K562 (cell line): ENCODE measurements around the gene MERTK. TPM values are rescaled to one million over a fixed set of nuclear protein-coding genes. Genes with fewer than 3 reads are reported as not detected.

Source experiments
- ATAC-seq: fragments of 200-7000 bp; cut with Tn5 transposase; 3 replicates; pipeline ENCODE4 v1.9.1; 2020; ENCODE audit warnings: moderate library complexity
- BruUV-seq: library from RNA; stranded (reverse); fragments of 400-500 nt; replicated peaks from 2 replicates; lab custom pipeline; 2021; lab: Mats Ljungman, UMichigan
- CTCF ChIA-PET: fragments of 300-600 bp; formaldehyde crosslinking; extraction: SDS; loops from one replicate; lab custom pipeline; 2021; ENCODE audit warnings: low intra/inter-chr PET ratio; lab: Yijun Ruan, JAX
- POLR2A ChIA-PET: fragments of 300-600, 350-650 bp; sonication (Branson Sonifier 250); formaldehyde crosslinking; extraction: SDS; loops from one replicate; lab custom pipeline; 2021; ENCODE audit warnings: antibody characterized with exemption, inconsistent platforms; lab: Yijun Ruan, JAX
- DNase-seq, 4 experiments: peaks; one replicate each; pipeline versions ENCODE4 v3.0.0 to v3.0.0-alpha.2; 2011 to 2018; ENCODE audit warnings: low spot score in 3 of 4, mixed read lengths in 3 of 4; ENCODE audit errors: extremely low read depth in 1 of 4
- FAIRE-seq: peaks from 2 replicates; lab custom pipeline; 2011; peaks lifted over from hg19 to GRCh38; lab: Jason Lieb, UNC
- H2AFZ ChIP-seq: 2 replicates; pipeline ENCODE4 v1.6.0; 2011; ENCODE audit warnings: low read depth, low read length, control low read depth, inconsistent platforms
- H3K27ac ChIP-seq: fragments of 200-600 bp; 3 replicates; pipeline ENCODE4 v1.8.0; 2011; ENCODE audit warnings: low read depth, mild to moderate bottlenecking, control low read depth, inconsistent platforms, low read length, moderate library complexity, mixed read lengths; ENCODE audit errors: extremely low read depth
- H3K27me3 ChIP-seq, 2 experiments: fragments of 300-600 bp in 1 of 2; 2 replicates in 1 of 2; 3 replicates in 1 of 2; pipeline versions ENCODE4 v1.6.0 to v1.8.0; 2011; ENCODE audit warnings: inconsistent platforms in 2 of 2, low read length in 2 of 2, mild to moderate bottlenecking in 1 of 2, mixed read lengths in 1 of 2, moderate library complexity in 1 of 2; ENCODE audit not compliant: control insufficient read depth in 2 of 2, insufficient read depth in 2 of 2
- H3K36me3 ChIP-seq: fragments of 300-600 bp; 3 replicates; pipeline ENCODE4 v1.8.0; 2011; ENCODE audit warnings: mild to moderate bottlenecking, low read length, inconsistent platforms; ENCODE audit not compliant: control insufficient read depth, insufficient read depth
- H3K4me1 ChIP-seq, 2 experiments: fragments of 200-600 bp in 1 of 2; replicated peaks in 1 of 2; 2 replicates in 1 of 2; 3 replicates in 1 of 2; pipeline versions ENCODE4 v1.5.1 to v1.8.0; 2011; ENCODE audit warnings: inconsistent platforms in 2 of 2, low read length in 2 of 2, mild to moderate bottlenecking in 1 of 2, mixed read lengths in 1 of 2, moderate library complexity in 1 of 2; ENCODE audit not compliant: control insufficient read depth in 2 of 2, insufficient read depth in 2 of 2
- H3K4me2 ChIP-seq: 2 replicates; pipeline ENCODE4 v1.6.1; 2011; ENCODE audit warnings: low read length, control low read depth, inconsistent platforms, mixed read lengths; ENCODE audit not compliant: insufficient read depth
- H3K4me3 ChIP-seq: fragments of 200-600 bp; sonication (generic), shearing (Covaris generic); 2 replicates; pipeline ENCODE4 v1.5.1; 2016; ENCODE audit warnings: control low read depth, inconsistent platforms
- H3K79me2 ChIP-seq: fragments of 200-600 bp; 3 replicates; pipeline ENCODE4 v1.8.0; 2011; ENCODE audit warnings: low read length, inconsistent platforms; ENCODE audit not compliant: control insufficient read depth, insufficient read depth
- H3K9ac ChIP-seq, 2 experiments: 2 replicates each; pipeline versions ENCODE4 v1.6.0 to v1.6.1; 2011; ENCODE audit warnings: low read depth in 2 of 2, low read length in 2 of 2, control low read depth in 1 of 2, inconsistent platforms in 1 of 2, mild to moderate bottlenecking in 1 of 2, mixed read lengths in 1 of 2; ENCODE audit not compliant: insufficient read depth in 1 of 2
- H3K9me1 ChIP-seq: one replicate; pipeline ENCODE4 v1.6.0; 2011; ENCODE audit warnings: inconsistent platforms, mild to moderate bottlenecking, low read length, moderate library complexity; ENCODE audit not compliant: control insufficient read depth, insufficient read depth
- H3K9me3 ChIP-seq: replicated peaks from 2 replicates; pipeline ENCODE4 v1.5.1; 2011; ENCODE audit warnings: low read depth, low read length, inconsistent platforms; ENCODE audit not compliant: control insufficient read depth, insufficient read depth
- H4K20me1 ChIP-seq: replicated peaks from 2 replicates; pipeline ENCODE4 v1.6.1; 2011; ENCODE audit warnings: low read length, inconsistent platforms, mixed read lengths; ENCODE audit not compliant: control insufficient read depth, insufficient read depth
- ASH1L ChIP-seq: fragments of 450-650 bp; IDR thresholded peaks from 2 replicates; pipeline ENCODE4 v1.6.1; 2018; ENCODE audit warnings: borderline replicate concordance, mild to moderate bottlenecking, low read depth; ENCODE audit not compliant: partially characterized antibody
- DIDO1 ChIP-seq: fragments of 450-650 bp; IDR thresholded peaks from 2 replicates; pipeline ENCODE4 v1.6.1; 2016; ENCODE audit warnings: low read depth, missing biosample characterization, missing genetic modification characterization
- DNMT1 ChIP-seq: fragments of 450-650 bp; IDR thresholded peaks from 2 replicates; pipeline ENCODE4 v1.6.1; 2016; ENCODE audit warnings: antibody characterized with exemption, mild to moderate bottlenecking
- RBM39 ChIP-seq: fragments of 200-400 bp; formaldehyde crosslinking; optimal IDR thresholded peaks from 2 replicates; pipeline ENCODE3; 2018; ENCODE audit warnings: low read depth, low read length
- SP2 ChIP-seq: IDR thresholded peaks from 2 replicates; pipeline ENCODE4 v1.6.1; 2011; ENCODE audit warnings: mild to moderate bottlenecking, low read depth, low read length, moderate library complexity; ENCODE audit not compliant: poor library complexity, severe bottlenecking; ENCODE audit errors: extremely low read depth
- SRSF3 ChIP-seq: fragments of 200-400 bp; formaldehyde crosslinking; IDR thresholded peaks from 2 replicates; pipeline ENCODE4 v1.6.1; 2016; ENCODE audit warnings: mild to moderate bottlenecking, low read length, moderate library complexity; ENCODE audit not compliant: insufficient read depth
- whole genome bisulfite sequencing: fragments of 100-300 bp; shearing (Covaris generic); methylation state at CpG from one replicate; pipeline ENCODE4 v1.1.6; 2016; ENCODE audit warnings: low coverage, mixed read lengths; ENCODE audit not compliant: insufficient coverage; ENCODE audit errors: missing lambda C conversion rate; 5-methylcytosine and 5-hydroxymethylcytosine counted together
- in situ Hi-C: fragments of 300-500 bp; cut with MboI; formaldehyde crosslinking; loops from 4 replicates; pipeline ENCODE4 v1.15.0; 2018; ENCODE audit warnings: inconsistent platforms, mixed read lengths
- intact Hi-C: fragments of 100-400 bp; cut with micrococcal nuclease; formaldehyde crosslinking; loops from 2 replicates; pipeline ENCODE4 v1.14.2; 2022
- polyA plus RNA-seq, 8 experiments: library from polyadenylated mRNA; depleted of rRNA in 4 of 8; stranded (reverse) in 5 of 8; unstranded in 3 of 8; fragments of >200 nt; fragmentation: Nextera tagmentation in 2 of 8; fragmentation: Illumina TruSeq in 1 of 8; extraction: Ambion mirVana in 2 of 8; extraction: Trizol in 1 of 8; gene quantifications; 2 replicates each; pipeline versions ENCODE4 v1.2.1 to v1.2.3, GENCODE V29; 2011 to 2014; ENCODE audit warnings: inconsistent platforms in 1 of 8, missing spikeins in 1 of 8
- total RNA-seq, 7 experiments: library from RNA; depleted of rRNA in 6 of 7; stranded (reverse); fragments of >200 nt in 6 of 7; fragmentation: Illumina TruSeq in 2 of 7; extraction: Trizol in 2 of 7; gene quantifications; 2 replicates each; pipeline versions ENCODE4 v1.2.1 to v1.2.3, GENCODE V29; 2011 to 2021; ENCODE audit warnings: low replicate concordance in 1 of 7
- TF ChIP-seq, protein P1 (sequence below): IDR thresholded peaks from 2 replicates; pipeline ENCODE4 v1.6.1; 2011; ENCODE audit warnings: borderline replicate concordance, low read depth, mild to moderate bottlenecking, moderate library complexity, low read length; ENCODE audit not compliant: insufficient read depth, poor library complexity, severe bottlenecking
- TF ChIP-seq, protein P2 (sequence below): sonication (generic); formaldehyde crosslinking; IDR thresholded peaks from 2 replicates; pipeline ENCODE4 v1.8.0; 2022; ENCODE audit warnings: mild to moderate bottlenecking, missing genetic modification reagents
- TF ChIP-seq, protein P3 (sequence below): IDR thresholded peaks from 2 replicates; pipeline ENCODE4 v1.6.1; 2016; ENCODE audit warnings: missing genetic modification characterization, missing compliant biosample characterization
- TF ChIP-seq, protein P4 (sequence below): fragments of 250-450 bp; sonication (Bioruptor Pico); IDR thresholded peaks from 2 replicates; pipeline ENCODE4 v1.4.0; 2020
- TF ChIP-seq, protein P5 (sequence below): fragments of 450-650 bp; formaldehyde crosslinking; IDR thresholded peaks from 2 replicates; pipeline ENCODE4 v1.4.0; 2020; ENCODE audit warnings: mild to moderate bottlenecking, moderate library complexity

Gene MERTK
- total and polyA plus RNA-seq, 9 of the 15 experiments (the other 6 are each of a cell fraction or from before 2014, with no cell fraction given), result 0.23 to 1.6 (median 0.74) TPM

DNA sequence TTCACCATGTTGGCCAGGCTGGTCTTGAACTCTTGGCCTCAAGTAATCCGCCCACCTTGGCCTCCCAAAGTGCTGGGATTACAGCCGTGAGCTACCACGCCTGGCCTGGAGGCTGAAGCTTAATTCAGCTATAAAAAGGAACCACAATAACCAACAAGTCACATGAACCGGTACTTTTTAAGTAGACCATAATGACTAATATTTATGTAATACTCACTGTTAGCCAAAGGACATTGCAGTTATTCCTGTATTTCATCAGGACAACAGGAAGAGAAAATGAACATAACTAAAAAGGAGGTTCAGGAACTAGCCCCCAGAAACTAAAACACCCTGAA lies 107.6 kb downstream of the MERTK start:
- no peak for FAIRE-seq
- BruUV-seq, result no TSS peak
- Histone ChIP-seq H3K27ac (no peak overlapping the region), H3K79me2 (no peaks in the 10 kb centered on the region), H2AFZ (no peak overlapping the region), H3K27me3 (no peaks in the 10 kb centered on the region; a peak in 1 of 5 replicates), H3K4me1 (peaks cover 3 to 8% of the 10 kb centered on the region in 2 experiments; a peak in 3 of 5 replicates), H3K9me1 (no peaks in the 10 kb centered on the region), H3K4me2 (no peak overlapping the region), H3K36me3 (no peaks in the 10 kb centered on the region), H4K20me1 (no peaks in the 10 kb centered on the region), H3K9ac (no peak overlapping the region), H3K9me3 (no peaks in the 10 kb centered on the region), H3K4me3 (no peak overlapping the region)
- in situ Hi-C loops (no loop called here), intact Hi-C loops (no loop called here)
- no peak for ATAC-seq
- POLR2A ChIA-PET, result no interaction called here
- CTCF ChIA-PET, result no interaction called here
- 52% methylated on average over 4 of the region's 4 CpGs for WGBS
- no peak for DNase-seq
- TF ChIP-seq, protein P1, sequence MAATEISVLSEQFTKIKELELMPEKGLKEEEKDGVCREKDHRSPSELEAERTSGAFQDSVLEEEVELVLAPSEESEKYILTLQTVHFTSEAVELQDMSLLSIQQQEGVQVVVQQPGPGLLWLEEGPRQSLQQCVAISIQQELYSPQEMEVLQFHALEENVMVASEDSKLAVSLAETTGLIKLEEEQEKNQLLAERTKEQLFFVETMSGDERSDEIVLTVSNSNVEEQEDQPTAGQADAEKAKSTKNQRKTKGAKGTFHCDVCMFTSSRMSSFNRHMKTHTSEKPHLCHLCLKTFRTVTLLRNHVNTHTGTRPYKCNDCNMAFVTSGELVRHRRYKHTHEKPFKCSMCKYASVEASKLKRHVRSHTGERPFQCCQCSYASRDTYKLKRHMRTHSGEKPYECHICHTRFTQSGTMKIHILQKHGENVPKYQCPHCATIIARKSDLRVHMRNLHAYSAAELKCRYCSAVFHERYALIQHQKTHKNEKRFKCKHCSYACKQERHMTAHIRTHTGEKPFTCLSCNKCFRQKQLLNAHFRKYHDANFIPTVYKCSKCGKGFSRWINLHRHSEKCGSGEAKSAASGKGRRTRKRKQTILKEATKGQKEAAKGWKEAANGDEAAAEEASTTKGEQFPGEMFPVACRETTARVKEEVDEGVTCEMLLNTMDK, result no peak
- TF ChIP-seq, protein P2, sequence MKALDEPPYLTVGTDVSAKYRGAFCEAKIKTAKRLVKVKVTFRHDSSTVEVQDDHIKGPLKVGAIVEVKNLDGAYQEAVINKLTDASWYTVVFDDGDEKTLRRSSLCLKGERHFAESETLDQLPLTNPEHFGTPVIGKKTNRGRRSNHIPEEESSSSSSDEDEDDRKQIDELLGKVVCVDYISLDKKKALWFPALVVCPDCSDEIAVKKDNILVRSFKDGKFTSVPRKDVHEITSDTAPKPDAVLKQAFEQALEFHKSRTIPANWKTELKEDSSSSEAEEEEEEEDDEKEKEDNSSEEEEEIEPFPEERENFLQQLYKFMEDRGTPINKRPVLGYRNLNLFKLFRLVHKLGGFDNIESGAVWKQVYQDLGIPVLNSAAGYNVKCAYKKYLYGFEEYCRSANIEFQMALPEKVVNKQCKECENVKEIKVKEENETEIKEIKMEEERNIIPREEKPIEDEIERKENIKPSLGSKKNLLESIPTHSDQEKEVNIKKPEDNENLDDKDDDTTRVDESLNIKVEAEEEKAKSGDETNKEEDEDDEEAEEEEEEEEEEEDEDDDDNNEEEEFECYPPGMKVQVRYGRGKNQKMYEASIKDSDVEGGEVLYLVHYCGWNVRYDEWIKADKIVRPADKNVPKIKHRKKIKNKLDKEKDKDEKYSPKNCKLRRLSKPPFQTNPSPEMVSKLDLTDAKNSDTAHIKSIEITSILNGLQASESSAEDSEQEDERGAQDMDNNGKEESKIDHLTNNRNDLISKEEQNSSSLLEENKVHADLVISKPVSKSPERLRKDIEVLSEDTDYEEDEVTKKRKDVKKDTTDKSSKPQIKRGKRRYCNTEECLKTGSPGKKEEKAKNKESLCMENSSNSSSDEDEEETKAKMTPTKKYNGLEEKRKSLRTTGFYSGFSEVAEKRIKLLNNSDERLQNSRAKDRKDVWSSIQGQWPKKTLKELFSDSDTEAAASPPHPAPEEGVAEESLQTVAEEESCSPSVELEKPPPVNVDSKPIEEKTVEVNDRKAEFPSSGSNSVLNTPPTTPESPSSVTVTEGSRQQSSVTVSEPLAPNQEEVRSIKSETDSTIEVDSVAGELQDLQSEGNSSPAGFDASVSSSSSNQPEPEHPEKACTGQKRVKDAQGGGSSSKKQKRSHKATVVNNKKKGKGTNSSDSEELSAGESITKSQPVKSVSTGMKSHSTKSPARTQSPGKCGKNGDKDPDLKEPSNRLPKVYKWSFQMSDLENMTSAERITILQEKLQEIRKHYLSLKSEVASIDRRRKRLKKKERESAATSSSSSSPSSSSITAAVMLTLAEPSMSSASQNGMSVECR, result no peak
- TF ChIP-seq, protein P3, sequence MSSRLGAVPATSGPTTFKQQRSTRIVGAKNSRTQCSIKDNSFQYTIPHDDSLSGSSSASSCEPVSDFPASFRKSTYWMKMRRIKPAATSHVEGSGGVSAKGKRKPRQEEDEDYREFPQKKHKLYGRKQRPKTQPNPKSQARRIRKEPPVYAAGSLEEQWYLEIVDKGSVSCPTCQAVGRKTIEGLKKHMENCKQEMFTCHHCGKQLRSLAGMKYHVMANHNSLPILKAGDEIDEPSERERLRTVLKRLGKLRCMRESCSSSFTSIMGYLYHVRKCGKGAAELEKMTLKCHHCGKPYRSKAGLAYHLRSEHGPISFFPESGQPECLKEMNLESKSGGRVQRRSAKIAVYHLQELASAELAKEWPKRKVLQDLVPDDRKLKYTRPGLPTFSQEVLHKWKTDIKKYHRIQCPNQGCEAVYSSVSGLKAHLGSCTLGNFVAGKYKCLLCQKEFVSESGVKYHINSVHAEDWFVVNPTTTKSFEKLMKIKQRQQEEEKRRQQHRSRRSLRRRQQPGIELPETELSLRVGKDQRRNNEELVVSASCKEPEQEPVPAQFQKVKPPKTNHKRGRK (tag), result no peak
- TF ChIP-seq ASH1L (no peak), DNMT1 (no peak), RBM39 (no peak), DIDO1 (tag) (no peak), SRSF3 (no peak), SP2 (no peak)
- TF ChIP-seq, protein P4, sequence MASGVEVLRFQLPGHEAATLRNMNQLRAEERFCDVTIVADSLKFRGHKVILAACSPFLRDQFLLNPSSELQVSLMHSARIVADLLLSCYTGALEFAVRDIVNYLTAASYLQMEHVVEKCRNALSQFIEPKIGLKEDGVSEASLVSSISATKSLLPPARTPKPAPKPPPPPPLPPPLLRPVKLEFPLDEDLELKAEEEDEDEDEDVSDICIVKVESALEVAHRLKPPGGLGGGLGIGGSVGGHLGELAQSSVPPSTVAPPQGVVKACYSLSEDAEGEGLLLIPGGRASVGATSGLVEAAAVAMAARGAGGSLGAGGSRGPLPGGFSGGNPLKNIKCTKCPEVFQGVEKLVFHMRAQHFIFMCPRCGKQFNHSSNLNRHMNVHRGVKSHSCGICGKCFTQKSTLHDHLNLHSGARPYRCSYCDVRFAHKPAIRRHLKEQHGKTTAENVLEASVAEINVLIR (CRISPR knock-in tag), result no peak
- TF ChIP-seq, protein P5, sequence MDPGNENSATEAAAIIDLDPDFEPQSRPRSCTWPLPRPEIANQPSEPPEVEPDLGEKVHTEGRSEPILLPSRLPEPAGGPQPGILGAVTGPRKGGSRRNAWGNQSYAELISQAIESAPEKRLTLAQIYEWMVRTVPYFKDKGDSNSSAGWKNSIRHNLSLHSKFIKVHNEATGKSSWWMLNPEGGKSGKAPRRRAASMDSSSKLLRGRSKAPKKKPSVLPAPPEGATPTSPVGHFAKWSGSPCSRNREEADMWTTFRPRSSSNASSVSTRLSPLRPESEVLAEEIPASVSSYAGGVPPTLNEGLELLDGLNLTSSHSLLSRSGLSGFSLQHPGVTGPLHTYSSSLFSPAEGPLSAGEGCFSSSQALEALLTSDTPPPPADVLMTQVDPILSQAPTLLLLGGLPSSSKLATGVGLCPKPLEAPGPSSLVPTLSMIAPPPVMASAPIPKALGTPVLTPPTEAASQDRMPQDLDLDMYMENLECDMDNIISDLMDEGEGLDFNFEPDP, result no peak
